Tibial artery (tissue), 4 donors: ENCODE data around the gene CHRNB1.

Experiments
- DNase-seq, 2 donors: peaks; one replicate each; pipeline ENCODE4 v3.0.0-alpha.2; 2019
- H3K27ac ChIP-seq, 2 donors: fragments of 200-600 bp; sonication (generic) in 1 of 2; 1 replicate in 1 of 2; 2 replicates in 1 of 2; pipeline ENCODE4 v1.5.1; 2018 to 2019; ENCODE audit warnings: mild to moderate bottlenecking in 1 of 2
- H3K27me3 ChIP-seq, 2 donors: fragments of 200-600 bp; sonication (generic) in 1 of 2; one replicate each; pipeline versions ENCODE4 v1.5.1 to v1.6.0; 2016 to 2019
- H3K36me3 ChIP-seq, 3 donors: fragments of 200-600 bp; sonication (generic) in 2 of 3; one replicate each; pipeline ENCODE4 v1.5.1; 2016 to 2019; ENCODE audit warnings: mild to moderate bottlenecking in 2 of 3
- H3K4me1 ChIP-seq, 4 donors: fragments of 200-600 bp; sonication (generic) in 2 of 4; 1 replicate in 3 of 4; 2 replicates in 1 of 4; pipeline ENCODE4 v1.5.1; 2016 to 2019
- H3K4me3 ChIP-seq, 2 donors: fragments of 200-600 bp; sonication (generic) in 1 of 2; 1 replicate in 1 of 2; 2 replicates in 1 of 2; pipeline ENCODE4 v1.5.1; 2018 to 2019; ENCODE audit warnings: mild to moderate bottlenecking in 2 of 2
- H3K9me3 ChIP-seq, 3 donors: fragments of 200-600 bp; sonication (generic) in 1 of 3; one replicate each; pipeline ENCODE4 v1.5.1; 2016 to 2019
- CTCF ChIP-seq, 2 experiments: fragments of 200-600 bp in 1 of 2; fragments of 450-650 bp in 1 of 2; IDR thresholded peaks; one replicate each; pipeline ENCODE4 v1.5.1; 2017 to 2019; ENCODE audit warnings: antibody characterized with exemption in 2 of 2, mild to moderate bottlenecking in 1 of 2, moderate library complexity in 1 of 2
- intact Hi-C: fragments of 100-400 bp; cut with DNase I; formaldehyde crosslinking; loops from one replicate; pipeline ENCODE4 v1.15.0; 2023; ENCODE audit warnings: low total_unique reads

CHRNB1 gene

DNA sequence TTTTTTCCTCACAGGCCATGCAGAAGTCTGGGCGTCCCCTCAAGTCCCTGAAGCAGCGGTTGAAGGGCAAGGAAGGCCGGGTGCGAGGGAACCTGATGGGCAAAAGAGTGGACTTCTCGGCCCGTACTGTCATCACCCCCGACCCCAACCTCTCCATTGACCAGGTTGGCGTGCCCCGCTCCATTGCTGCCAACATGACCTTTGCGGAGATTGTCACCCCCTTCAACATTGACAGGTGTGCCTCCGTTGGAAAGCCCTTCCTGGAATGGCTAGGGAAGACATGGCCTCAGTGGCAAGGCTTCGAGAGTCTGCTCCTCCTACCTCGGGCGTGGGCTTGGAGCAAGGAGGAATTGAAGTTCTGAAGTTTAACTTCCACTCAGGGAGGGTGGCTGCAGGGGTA is 52.8 kb downstream of the CHRNB1 start:
- Histone ChIP-seq H3K4me1 (no peaks in the 10 kb centered on the region), H3K27ac (no peak overlapping the region), H3K9me3 (no peaks in the 10 kb centered on the region), H3K27me3 (no peaks in the 10 kb centered on the region), H3K36me3 (peaks cover 66 to 71% (median 69%) of the 10 kb centered on the region in 3 donors), H3K4me3 (no peak overlapping the region)
- TF ChIP-seq CTCF (IDR thresholded peaks at IDR 0.05): no peak
- peak in 1 of 2 donors; percentile 50 for DNase-seq
- intact Hi-C loops: no loop called here

DNA sequence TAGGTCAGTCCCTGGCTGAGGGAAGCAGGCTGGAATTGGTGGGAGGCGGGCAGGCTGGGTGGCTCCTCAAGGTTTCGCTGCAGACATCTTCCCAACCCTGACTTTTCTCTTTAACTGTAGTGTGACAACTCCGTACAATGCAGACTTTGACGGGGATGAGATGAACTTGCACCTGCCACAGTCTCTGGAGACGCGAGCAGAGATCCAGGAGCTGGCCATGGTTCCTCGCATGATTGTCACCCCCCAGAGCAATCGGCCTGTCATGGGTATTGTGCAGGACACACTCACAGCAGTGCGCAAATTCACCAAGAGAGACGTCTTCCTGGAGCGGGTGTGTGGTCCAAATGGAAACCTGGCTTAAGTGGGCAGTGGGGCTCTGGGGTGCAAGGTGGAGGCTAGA is 54.3 kb downstream of the CHRNB1 start:
- no peaks in the 10 kb centered on the region for H3K9me3 ChIP-seq
- peak in 1 of 2 donors; percentile 57 for DNase-seq
- no peaks in the 10 kb centered on the region for H3K27me3 ChIP-seq
- no peak overlapping the region for H3K27ac ChIP-seq
- no peak overlapping the region for H3K4me3 ChIP-seq
- peaks cover 81 to 84% (median 84%) of the 10 kb centered on the region in 3 donors for H3K36me3 ChIP-seq
- no peaks in the 10 kb centered on the region for H3K4me1 ChIP-seq
- intact Hi-C loops: no loop called here
- no peak for TF ChIP-seq CTCF (IDR thresholded peaks at IDR 0.05)

DNA sequence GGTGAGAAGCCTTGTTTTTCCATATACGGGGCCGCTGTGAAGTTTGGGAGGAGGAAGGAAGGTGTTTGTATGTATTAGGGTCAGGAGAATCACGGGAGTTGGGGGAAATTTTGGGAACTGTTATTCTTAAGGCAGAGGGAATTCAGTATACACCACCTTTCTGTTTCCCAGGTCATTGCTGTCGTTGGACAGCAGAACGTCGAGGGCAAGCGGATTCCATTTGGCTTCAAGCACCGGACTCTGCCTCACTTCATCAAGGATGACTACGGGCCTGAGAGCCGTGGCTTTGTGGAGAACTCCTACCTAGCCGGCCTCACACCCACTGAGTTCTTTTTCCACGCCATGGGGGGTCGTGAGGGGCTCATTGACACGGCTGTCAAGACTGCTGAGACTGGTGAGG is 56.9 kb downstream of the CHRNB1 start:
- intact Hi-C loops: no loop called here
- H3K4me3 ChIP-seq: no peak overlapping the region
- no peaks in the 10 kb centered on the region for H3K27me3 ChIP-seq
- H3K27ac ChIP-seq: no peak overlapping the region
- no peaks in the 10 kb centered on the region for H3K4me1 ChIP-seq
- TF ChIP-seq CTCF (IDR thresholded peaks at IDR 0.05): no peak
- no peak for DNase-seq
- no peaks in the 10 kb centered on the region for H3K9me3 ChIP-seq
- H3K36me3 ChIP-seq: peaks cover 90 to 100% (median 94%) of the 10 kb centered on the region in 3 donors

- Histone ChIP-seq H3K4me1 (no peaks in the 10 kb centered on the region), H3K9me3 (no peaks in the 10 kb centered on the region), H3K27me3 (no peaks in the 10 kb centered on the region), H3K4me3 (no peak overlapping the region), H3K27ac (no peak overlapping the region), H3K36me3 (peaks cover 90 to 100% (median 94%) of the 10 kb centered on the region in 3 donors)
- intact Hi-C loops: no loop called here
- no peak for DNase-seq
- TF ChIP-seq CTCF (IDR thresholded peaks at IDR 0.05): no peak
These were observed 57.4 kb downstream of the CHRNB1 start for GRCh38 chr17:7502171-7502847.

GRCh38 chr17:7502987-7503386 is 58.1 kb downstream of the CHRNB1 start:
- intact Hi-C loops: no loop called here

More at GRCh38 chr17:7502987-7503386, 58.1 kb downstream of the CHRNB1 start:
- no peak for TF ChIP-seq CTCF (IDR thresholded peaks at IDR 0.05)
- Histone ChIP-seq H3K27me3 (no peaks in the 10 kb centered on the region), H3K4me1 (no peaks in the 10 kb centered on the region), H3K36me3 (peaks cover 89 to 100% (median 91%) of the 10 kb centered on the region in 3 donors), H3K27ac (no peak overlapping the region), H3K9me3 (no peaks in the 10 kb centered on the region), H3K4me3 (no peak overlapping the region)
- DNase-seq: no peak
